ENCODE results near the gene ANKS1B. TPM values are rescaled to one million over a fixed set of nuclear protein-coding genes. Genes with fewer than 3 reads are reported as not detected.

Gene ANKS1B
- total RNA-seq, 1 experiment from 2014 or later = 9.7 TPM

DNA sequence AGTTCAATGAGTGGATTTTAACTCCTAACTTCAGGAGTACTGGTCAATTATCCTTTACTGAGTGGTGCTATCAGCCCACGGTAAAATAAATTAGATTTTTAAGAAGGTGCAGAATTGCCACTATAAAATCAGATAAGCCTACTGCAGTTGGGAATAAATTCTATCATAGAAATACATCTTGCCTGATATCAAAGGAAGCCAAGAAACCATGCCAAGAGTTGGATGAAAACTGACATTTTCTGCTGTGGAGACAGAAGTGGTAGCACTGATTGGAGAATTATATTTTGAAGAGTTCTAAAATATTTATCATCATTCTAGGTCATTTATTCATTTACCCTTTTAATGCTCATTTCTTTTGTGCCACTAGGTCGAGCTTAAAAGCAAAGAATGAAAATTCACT lies 874.5 kb downstream of the ANKS1B start:
- H3K4me1 ChIP-seq (ENCODE audit: control insufficient read depth, insufficient read depth, low read length) = no peaks in the 10 kb centered on the region
- POLR2A ChIA-PET = no interaction called here
- BruUV-seq (replicated peaks) = no TSS peak
- H3K27ac ChIP-seq (ENCODE audit: low read length) = no peak overlapping the region
- no peaks in the 10 kb centered on the region for H3K27me3 ChIP-seq (ENCODE audit: control insufficient read depth, insufficient read depth, low read length)
- H3K4me3 ChIP-seq (ENCODE audit: low read depth in 2 of 2, low read length in 2 of 2) = no peak overlapping the region
- H3K9me3 ChIP-seq (ENCODE audit: control insufficient read depth, insufficient read depth, low read depth, low read length) = no peaks in the 10 kb centered on the region
- ATAC-seq = no peak
- intact Hi-C loops (cut with micrococcal nuclease; ENCODE audit: unreplicated experiment) (no loop called here), in situ Hi-C loops (cut with HindIII; ENCODE audit: low pct_unique_long_range_greater_than_20kb, low sequenced_read_pairs) (no loop called here)
- no peak for DNase-seq (ENCODE audit: low read depth, low spot score)
- CTCF ChIA-PET = no interaction called here
- TF ChIP-seq CTCF (IDR thresholded peaks at IDR 0.05) (no peak), TCF7L2 (IDR thresholded peaks at IDR 0.05; ENCODE audit: low read depth, low read length) (no peak), SIN3A (IDR thresholded peaks at IDR 0.05; ENCODE audit: borderline replicate concordance, insufficient read depth, low read depth, low read length) (no peak), POLR2AphosphoS5 (IDR thresholded peaks at IDR 0.05; ENCODE audit: low read depth, low read length) (no peak)
- TF ChIP-seq, protein P1, sequence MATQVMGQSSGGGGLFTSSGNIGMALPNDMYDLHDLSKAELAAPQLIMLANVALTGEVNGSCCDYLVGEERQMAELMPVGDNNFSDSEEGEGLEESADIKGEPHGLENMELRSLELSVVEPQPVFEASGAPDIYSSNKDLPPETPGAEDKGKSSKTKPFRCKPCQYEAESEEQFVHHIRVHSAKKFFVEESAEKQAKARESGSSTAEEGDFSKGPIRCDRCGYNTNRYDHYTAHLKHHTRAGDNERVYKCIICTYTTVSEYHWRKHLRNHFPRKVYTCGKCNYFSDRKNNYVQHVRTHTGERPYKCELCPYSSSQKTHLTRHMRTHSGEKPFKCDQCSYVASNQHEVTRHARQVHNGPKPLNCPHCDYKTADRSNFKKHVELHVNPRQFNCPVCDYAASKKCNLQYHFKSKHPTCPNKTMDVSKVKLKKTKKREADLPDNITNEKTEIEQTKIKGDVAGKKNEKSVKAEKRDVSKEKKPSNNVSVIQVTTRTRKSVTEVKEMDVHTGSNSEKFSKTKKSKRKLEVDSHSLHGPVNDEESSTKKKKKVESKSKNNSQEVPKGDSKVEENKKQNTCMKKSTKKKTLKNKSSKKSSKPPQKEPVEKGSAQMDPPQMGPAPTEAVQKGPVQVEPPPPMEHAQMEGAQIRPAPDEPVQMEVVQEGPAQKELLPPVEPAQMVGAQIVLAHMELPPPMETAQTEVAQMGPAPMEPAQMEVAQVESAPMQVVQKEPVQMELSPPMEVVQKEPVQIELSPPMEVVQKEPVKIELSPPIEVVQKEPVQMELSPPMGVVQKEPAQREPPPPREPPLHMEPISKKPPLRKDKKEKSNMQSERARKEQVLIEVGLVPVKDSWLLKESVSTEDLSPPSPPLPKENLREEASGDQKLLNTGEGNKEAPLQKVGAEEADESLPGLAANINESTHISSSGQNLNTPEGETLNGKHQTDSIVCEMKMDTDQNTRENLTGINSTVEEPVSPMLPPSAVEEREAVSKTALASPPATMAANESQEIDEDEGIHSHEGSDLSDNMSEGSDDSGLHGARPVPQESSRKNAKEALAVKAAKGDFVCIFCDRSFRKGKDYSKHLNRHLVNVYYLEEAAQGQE (IDR thresholded peaks at IDR 0.05; ENCODE audit: insufficient read depth in 1 of 2, low read depth in 2 of 2, low read length in 1 of 2) = no peak
- no peaks in the 10 kb centered on the region for H3K36me3 ChIP-seq (ENCODE audit: control insufficient read depth, insufficient read depth, low read length)

GRCh38 chr12:99108924-99109323 lies 875.8 kb downstream of the ANKS1B start:
- Histone ChIP-seq H3K4me1 (ENCODE audit: control insufficient read depth, insufficient read depth, low read length) (no peaks in the 10 kb centered on the region), H3K9me3 (ENCODE audit: control insufficient read depth, insufficient read depth, low read depth, low read length) (no peaks in the 10 kb centered on the region), H3K27ac (ENCODE audit: low read length) (no peak overlapping the region), H3K27me3 (ENCODE audit: control insufficient read depth, insufficient read depth, low read length) (no peaks in the 10 kb centered on the region), H3K4me3 (ENCODE audit: low read depth in 2 of 2, low read length in 2 of 2) (no peak overlapping the region), H3K36me3 (ENCODE audit: control insufficient read depth, insufficient read depth, low read length) (no peaks in the 10 kb centered on the region)
- intact Hi-C loops (cut with micrococcal nuclease; ENCODE audit: unreplicated experiment) = no loop called here
- in situ Hi-C loops (cut with HindIII; ENCODE audit: low pct_unique_long_range_greater_than_20kb, low sequenced_read_pairs) = no loop called here
- ATAC-seq (no peak), DNase-seq (ENCODE audit: low read depth, low spot score) (no peak)
- no peak for TF ChIP-seq CTCF (IDR thresholded peaks at IDR 0.05)
- no peak for TF ChIP-seq TCF7L2 (IDR thresholded peaks at IDR 0.05; ENCODE audit: low read depth, low read length)
- no peak for TF ChIP-seq POLR2AphosphoS5 (IDR thresholded peaks at IDR 0.05; ENCODE audit: low read depth, low read length)
- TF ChIP-seq, protein P1 (IDR thresholded peaks at IDR 0.05; ENCODE audit: insufficient read depth in 1 of 2, low read depth in 2 of 2, low read length in 1 of 2) = no peak
- TF ChIP-seq SIN3A (IDR thresholded peaks at IDR 0.05; ENCODE audit: borderline replicate concordance, insufficient read depth, low read depth, low read length) = no peak
- CTCF ChIA-PET = no interaction called here
- POLR2A ChIA-PET = no interaction called here
- no TSS peak for BruUV-seq (replicated peaks)
